NOMO-1 treated with DMSO at 0.1 percent for 48 hours (cell line): ENCODE data around the gene ZNF462.

ENCODE experiments used
- DNase-seq: peaks from one replicate; lab custom pipeline; 2025; ENCODE audit not compliant: unreplicated experiment; lab: John Stamatoyannopoulos, UW

ZNF462 gene

DNA sequence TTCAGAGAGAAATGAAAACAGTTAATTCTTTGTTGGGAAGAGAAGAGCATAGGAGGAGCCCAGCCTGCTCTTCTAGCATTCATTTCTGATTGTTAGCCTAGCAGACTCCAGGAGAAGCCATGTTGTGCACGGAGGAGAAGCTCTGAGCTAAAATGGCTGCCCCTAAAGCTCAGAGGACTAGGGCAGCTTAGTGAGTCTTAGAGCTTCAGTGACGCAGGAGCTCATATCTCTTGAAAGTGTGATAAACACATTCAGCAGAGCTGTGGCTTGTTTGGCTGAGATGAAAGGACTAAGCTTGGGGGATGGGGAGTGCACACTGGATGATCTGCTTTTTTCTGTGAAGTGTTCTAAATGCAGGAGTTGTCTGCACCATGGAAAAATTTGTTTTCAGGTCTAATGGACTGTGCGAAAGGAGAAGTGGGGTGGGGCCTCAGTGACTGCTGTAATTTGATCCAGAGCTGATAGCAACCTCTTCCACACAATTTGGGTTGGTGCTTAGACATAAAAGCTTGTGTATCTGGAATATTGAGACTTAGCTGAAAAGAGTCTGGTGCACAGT lies 58.5 kb downstream of the ZNF462 start:
- DNase-seq, result no peak

DNA sequence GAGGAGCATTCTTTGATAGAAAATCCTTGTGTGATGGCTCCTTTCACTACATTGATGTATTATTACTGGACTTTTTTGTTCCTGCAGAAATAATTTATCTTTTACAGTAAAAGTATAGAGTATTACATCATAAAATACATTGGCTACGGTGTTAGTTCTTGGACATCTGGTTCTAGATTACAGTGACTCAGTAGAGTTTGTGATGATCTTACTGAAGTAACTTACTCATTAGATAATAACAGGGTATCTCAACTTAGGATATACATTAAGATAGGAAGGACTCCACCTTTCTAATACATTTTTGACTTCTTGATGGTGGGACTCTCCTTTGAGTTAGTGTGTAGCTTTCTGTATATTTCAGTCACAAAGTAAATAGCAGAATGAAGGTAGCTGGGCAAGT lies 59.1 kb downstream of the ZNF462 start:
- DNase-seq, result no peak

DNA sequence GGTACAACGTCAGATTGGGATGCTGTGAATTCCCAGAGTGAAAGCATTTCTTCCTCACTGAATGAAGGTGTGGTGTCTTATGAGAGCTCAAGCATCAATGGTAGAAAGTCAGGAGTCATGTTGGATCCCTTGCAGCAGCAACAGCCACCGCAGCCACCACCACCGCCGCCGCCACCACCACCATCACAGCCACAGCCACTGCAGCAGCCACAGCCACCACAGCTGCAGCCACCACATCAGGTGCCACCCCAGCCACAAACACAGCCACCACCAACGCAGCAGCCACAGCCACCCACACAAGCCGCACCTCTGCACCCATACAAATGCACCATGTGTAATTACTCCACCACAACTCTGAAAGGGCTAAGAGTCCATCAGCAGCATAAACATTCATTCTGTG lies 62.4 kb downstream of the ZNF462 start:
- no peak for DNase-seq

DNA sequence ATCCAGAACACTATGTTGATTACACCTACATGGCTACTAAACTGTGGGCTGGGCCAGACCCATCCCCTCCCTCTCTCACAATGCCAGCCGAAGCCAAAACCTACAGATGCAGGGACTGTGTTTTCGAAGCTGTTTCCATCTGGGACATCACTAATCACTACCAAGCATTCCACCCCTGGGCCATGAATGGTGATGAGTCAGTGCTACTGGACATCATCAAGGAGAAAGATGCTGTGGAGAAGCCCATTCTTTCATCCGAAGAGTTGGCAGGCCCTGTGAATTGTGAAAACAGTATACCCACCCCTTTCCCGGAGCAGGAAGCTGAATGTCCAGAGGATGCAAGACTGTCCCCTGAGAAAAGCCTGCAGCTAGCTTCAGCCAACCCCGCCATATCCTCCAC lies 65.0 kb downstream of the ZNF462 start:
- no peak for DNase-seq

DNA sequence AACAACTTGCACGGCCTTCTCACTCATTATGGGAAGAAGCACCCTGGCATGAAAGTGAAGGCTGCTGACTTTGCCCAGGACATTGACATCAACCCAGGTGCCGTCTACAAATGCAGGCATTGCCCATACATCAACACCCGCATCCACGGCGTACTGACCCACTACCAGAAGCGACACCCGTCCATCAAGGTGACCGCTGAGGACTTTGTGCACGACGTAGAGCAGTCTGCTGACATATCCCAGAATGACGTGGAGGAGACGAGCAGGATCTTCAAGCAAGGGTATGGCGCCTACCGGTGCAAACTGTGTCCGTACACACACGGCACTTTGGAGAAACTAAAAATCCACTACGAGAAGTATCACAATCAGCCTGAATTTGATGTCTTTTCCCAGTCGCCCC lies 65.4 kb downstream of the ZNF462 start:
- DNase-seq, result no peak

DNA sequence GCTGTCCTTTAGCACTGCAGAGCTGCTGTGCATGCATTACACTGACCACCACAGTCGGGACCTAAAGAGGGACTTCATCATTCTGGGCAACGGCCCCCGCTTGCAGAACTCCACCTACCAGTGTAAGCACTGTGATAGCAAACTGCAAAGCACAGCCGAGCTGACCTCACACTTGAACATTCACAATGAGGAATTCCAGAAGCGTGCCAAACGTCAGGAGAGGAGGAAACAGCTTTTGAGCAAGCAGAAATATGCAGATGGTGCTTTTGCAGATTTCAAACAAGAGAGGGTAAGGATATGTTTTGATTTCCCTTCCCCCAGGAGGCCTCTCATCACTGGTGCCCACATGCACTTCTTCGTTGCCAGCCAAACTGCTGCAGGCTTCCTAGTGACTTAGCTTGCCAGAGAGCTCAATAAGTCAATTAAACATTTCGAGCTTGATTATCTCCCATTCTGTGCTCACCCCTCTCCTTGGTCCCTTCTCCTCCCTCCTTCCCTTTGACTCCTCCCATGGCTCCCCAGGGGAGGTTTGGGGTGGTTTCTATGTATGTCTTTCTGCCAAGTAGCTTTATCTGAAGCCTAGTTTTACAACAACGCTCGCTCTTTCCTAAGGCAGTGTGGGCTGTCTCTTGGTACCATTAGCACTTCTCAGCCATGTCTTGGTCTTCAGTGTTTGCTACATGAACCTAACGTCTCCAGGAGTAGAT lies 66.7 kb downstream of the ZNF462 start:
- DNase-seq, result no peak

DNA sequence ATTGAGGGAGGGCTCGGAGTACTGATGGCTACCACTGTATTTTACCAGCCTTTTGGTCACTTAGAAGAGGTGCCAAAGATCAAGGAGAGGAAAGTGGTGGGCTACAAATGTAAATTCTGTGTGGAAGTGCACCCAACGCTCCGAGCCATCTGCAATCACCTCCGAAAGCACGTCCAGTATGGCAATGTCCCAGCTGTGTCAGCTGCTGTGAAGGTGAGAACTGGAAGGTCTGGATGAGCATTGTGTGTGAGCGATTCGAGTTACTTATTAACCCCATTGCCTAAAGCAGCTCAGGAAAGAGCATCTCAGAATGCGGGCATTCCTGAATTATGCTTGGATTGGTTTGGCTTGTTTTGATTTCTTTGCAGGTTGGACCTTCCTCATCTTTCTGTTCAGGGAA lies 67.5 kb downstream of the ZNF462 start:
- no peak for DNase-seq

DNA sequence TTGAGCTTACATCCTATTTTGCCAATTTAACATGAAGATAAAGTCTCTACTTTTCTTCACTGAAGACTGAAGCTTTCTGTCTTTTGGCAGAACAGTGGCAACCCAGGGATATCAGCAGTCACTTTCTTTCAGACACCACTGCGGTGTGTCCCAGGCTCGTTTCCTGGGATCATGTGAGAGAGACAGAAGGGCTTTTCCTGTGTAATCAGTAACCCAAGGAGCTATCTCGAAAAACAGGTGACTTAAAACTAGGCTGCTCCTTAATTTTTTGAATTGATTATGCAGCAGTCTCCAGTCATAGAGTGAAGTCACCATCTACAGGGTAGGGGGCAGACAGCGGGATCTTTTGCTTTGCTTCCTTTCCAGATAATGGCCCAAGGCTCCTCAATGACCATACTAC lies 68.5 kb downstream of the ZNF462 start:
- DNase-seq, result no peak

DNA sequence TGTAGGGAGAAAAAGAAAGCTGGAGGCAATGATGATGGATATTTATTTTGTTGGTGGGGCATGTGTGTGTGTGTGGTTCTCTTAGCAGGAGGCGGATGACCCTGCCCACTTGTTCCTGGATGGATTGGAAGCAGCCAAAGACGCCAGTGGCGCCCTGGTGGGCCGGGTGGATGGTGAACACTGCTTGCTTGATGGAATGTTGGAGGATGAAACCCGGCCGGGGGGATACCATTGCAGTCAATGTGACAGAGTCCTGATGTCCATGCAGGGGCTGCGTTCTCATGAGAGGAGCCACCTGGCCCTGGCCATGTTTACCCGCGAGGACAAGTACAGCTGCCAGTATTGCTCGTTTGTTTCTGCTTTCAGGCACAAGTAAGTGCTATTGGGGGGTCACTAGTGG lies 69.2 kb downstream of the ZNF462 start:
- DNase-seq, result no peak

DNA sequence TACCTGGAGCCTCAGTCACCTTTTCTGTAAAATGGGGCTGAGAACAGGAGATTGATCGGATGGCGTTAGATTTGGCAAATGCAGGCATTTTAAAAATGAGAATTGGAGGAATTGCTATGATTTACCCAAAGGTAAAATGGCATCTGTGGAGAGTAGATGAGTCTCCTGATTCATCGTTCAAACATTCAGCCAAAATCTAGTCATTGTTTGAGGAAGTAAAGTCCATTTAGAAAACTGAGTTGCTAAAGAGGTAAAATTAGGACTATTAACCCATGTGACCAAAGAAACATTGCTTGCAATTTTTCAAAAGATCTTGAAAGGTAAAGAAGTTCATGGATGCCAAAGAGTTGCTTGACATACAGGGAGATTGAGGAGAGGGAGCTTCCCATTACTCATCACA lies 69.7 kb downstream of the ZNF462 start:
- DNase-seq, result no peak

DNA sequence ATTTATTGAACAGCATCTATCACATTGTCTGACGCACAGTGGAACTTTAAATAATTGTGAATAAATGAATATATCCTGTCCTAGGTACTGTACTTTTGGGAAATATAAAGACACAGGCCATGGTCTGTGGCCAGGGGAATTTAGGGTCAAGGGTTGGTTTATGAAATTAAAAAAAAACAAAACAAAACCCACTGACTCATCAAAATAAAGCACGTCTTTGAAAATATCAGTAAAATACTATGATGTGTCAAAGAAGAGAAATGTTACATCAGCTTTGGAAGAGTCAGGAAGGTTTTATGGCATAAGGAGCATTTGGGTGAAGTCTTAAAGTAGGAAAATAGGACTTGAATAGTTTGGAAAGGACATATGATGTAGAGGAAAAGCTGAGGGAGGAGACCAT lies 70.5 kb downstream of the ZNF462 start:
- DNase-seq, result no peak

DNA sequence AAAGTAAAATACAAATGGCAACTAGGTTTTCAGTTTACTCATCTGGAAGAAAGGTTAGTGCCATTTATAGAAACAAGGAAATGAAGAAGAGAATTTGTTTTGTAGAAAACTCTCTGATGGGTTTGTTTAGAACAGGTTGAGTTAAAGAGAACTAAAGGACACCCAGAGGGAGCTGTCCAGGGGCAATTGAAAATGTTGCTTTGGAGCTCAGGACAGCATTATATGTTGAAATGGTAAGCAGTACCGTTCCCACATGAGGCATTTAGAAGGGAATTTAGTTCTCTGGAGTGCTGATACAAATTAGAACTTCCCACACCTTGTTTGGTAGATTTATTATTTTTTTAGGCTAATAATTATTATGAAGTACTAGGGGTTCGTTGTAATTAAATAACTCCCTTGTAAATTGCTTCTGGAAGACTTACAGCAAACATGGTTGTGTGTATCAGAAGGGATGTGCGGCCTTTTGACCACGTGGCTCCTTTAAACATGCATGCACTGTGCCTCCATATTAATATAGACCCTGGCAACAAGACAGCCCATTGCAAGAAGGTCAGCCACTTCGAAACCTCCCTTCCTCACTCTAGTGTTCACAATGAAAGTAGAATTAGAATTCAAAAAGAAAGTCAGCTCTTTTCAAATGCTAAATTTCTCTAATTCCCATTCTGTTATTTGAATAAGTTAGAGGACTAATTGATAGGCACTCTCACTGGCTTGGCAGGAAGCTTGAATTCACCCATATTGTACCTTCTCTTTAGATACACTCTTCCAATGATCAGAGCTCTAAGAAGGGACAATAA lies 71.7 kb downstream of the ZNF462 start:
- DNase-seq, result no peak

DNA sequence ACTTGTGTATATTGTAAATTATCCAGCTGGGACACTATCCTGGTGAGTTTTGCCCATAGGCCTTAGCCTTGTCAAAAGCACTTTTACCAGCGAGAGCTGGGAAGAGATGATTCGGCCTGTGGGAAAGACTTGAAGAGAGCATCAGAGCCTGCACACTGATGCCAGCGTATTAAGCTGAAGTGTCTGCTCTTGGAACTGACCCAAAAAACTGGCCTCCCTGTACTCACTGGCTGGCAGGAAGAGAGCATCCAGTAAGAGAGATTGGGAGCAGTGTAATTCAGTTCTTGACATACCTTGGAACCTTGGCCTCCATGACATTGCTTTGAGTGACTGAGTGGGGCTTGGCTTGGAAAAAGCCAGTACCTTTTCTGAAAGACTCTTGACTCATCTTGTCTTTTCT lies 73.7 kb downstream of the ZNF462 start:
- no peak for DNase-seq

DNA sequence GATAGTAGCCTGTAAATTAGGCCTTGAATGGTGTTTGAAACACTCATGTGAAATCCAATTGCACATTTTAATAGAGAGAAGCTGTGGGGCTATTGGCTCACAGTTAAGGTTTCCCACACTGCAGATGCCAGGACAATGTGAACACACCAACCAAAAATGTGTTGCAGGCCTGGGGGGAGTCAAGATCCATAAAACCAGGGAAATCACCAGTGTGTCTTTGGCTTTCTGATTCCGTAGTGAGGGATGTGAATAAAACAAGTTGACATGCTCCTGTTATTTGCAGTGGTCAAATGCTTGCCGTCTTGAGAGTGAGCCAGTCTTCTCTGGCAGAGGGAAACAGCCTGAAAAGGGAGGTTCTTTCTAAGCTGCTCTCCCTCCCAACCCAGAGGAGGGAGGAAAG lies 79.0 kb downstream of the ZNF462 start:
- no peak for DNase-seq

DNA sequence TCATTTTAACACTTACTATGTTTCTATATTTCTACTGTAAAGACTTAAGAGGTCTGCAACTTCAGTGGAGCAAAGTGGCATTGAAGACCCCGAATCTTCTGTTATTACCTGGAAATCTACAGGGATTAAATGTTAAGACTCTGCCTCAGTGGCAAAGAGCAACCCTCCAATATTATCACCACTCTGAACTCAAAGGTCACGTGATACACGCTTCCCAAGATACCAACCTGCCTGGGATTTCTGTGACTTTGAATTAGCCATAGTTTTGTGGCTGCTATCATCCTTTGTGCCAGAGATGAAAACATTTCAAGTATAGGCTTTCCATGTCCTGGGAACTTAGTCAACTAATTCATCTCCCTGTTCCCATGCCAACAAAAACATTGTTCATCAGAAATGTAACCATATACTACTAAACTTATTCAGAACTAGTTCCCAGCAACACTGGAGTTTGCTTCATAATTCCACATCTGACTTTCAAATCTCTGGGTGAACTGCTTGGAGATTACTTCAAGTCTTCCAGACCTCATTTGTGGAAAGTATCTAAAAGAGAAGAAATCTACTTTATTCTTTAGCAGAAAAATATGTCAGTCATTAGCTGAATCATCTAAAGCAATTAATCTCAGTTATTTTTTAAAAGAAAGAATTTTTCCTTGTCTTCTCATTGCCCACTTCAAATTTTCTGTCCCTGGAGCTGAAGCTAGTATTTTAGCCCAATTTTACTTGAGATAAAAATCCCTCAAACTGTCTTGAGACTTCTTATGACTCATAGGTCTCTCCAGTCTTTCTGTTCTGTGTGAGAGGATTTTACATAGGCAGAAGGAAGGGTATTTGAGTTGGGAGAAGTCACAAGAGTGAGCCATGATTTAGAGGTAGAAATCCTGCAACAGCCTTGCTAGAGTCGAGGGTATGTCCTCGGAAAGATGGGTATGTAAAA lies 83.0 kb downstream of the ZNF462 start:
- no peak for DNase-seq

DNA sequence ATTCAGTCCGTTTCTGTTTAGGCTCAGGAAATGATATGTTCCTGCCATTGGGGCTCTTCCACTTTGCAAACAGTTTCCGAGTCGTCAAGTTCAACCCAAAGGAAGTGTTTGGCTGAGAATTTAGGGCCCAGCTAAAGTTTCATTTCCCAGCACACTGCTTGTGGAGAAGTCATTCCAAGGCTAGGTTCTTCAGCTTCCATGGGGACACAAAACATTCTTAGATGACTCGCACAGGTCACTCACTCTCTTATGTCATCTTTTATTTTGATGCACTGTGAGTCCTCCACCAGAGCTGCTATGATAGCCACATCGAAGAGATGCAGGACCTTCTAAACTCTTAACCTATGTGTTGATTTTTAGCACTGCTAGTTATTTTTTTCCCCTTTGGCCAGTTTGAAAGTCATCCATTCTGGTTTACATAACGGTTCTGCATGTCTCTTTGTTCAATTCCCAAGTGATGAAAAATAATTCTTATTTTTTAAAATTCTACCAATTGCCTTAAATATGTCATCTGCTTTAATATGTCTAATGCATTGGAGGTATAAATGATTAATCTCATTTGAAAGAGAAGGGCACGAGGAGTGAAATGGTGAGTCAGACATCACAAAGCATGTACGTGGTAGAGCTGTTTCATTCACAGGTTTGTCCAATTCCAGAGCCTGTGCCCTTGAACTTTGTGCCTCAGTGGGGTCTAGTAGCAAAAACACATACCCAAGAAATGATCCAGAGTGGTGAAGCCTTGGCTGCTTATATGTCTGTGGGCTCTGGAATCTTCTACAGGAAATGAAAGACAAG lies 84.3 kb downstream of the ZNF462 start:
- DNase-seq, result no peak

DNA sequence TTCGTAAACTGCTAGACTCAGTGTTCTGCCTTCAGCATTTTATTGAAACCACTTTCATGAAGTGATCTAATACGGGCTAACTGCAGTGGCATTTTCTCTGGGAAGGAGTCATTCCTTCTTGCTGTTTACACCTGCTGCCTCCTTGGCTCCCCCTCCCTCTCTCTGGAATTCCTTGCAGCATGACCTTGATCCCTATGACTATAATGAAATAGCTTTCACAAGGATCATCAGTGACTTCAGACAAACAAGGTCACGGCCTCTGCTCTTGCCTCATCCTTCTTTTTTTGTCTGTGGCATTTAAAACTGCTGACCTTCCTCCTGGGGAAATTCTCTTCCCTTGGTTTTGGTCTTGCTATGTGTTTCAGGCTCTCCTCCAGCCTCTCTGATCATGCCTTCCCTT lies 90.2 kb downstream of the ZNF462 start:
- DNase-seq, result no peak

DNA sequence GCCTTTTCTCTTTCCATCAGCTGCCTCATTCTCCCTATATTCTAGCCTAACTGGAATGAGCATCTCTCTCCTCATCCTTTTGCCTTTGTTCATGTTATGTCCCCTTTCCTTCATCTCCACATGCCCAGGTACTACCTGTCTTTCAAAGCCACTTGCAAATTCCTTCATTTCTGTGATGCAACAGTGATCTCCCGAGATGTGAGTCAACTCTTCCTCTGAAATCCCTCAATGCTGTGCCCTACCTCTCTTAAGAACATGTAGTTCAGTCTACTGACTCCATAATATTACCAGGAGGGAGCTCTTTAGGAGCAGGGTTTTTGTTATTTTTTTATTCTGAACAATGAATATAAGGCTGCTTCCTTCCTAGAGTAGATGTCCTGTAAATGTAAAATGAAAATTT lies 91.6 kb downstream of the ZNF462 start:
- no peak for DNase-seq

DNA sequence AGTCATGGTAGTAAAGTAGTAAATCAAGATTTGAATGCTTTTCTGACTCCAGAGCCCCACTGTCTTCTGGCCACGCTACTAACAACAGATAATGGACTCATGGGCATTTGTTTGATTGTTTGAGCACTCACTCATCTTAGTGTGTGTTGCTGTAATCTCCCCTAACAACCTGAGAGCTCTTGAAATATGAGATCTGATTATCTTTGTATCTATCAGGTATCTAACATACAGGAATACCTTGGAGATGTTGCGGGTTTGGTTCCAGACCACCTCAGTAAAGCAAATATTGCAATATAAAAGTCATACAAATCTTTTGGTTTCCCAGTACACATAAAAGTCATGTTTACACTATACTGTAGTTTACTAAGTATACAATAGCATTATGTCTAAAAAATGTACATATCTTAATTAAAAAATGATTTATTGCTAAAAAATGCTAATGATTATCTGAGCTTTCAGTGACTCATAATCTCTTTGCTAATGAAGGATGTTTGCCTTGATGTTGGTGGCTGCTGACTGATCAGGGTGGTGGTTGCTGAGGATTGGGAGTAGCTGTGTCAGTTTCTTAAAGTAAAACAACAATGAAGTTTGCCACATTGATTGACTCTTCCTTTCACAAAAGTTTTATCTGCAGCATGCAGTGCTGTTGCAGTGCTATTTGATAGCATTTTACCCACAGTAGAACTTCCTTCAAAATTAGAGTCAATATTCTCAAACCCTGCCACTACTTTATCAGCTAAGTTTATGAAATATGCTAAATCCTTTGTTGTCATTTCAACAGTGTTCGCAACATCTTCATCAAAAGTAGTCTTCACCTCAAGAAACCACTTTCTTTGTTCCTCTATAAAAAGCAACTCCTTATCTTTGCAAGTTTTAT lies 92.2 kb downstream of the ZNF462 start:
- no peak for DNase-seq

DNA sequence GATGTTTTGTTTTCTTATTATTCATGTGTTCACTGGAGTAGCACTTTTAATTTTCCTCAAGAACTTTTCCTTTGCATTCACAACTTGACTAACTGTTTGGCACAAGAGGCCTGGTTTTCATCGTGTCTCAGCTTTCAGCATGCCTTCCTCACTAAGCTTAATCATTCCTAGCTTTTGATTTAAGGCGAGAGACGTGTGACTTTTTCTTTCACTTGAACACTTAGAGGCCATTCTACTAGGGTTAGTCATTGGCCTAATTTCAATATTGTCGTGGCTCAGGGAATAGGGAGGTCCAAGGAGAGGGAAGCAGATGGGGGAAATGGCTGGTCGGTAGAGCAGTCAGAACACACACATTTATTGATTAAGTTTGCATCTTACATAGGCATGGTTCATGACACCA lies 94.0 kb downstream of the ZNF462 start:
- no peak for DNase-seq
